Mononuclear cell (primary cell): ENCODE measurements around the gene MTMR10. TPM values are rescaled to one million over a fixed set of nuclear protein-coding genes. Genes with fewer than 3 reads are reported as not detected.

Experiments
- H3K27me3 ChIP-seq: 2 replicates; pipeline ENCODE4 v1.6.0; 2011; ENCODE audit warnings: low read length, control low read depth; ENCODE audit not compliant: insufficient read depth
- H3K4me1 ChIP-seq: 2 replicates; pipeline ENCODE4 v1.5.1; 2011; ENCODE audit warnings: mild to moderate bottlenecking, low read length, control low read depth; ENCODE audit not compliant: insufficient read depth
- H3K4me3 ChIP-seq: 2 replicates; pipeline ENCODE4 v1.5.1; 2011; ENCODE audit warnings: mild to moderate bottlenecking, low read length, moderate library complexity
- H3K9me3 ChIP-seq: 2 replicates; pipeline ENCODE4 v1.5.1; 2011; ENCODE audit warnings: low read depth, mild to moderate bottlenecking, control low read depth, low read length
- total RNA-seq: library from RNA; depleted of rRNA; stranded (reverse); fragments of >200 nt; gene quantifications from one replicate; pipeline ENCODE4 v1.2.3, GENCODE V29; 2012

The MTMR10 gene
- total RNA-seq, 1 donor, result 79.0 TPM

GRCh38 chr15:30990446-30991254 lies 778 bp downstream of the MTMR10 start:
- Histone ChIP-seq H3K4me1 (peaks cover 38% of the 10 kb centered on the region), H3K4me3 (peak overlapping the region; percentile 93), H3K9me3 (no peaks in the 10 kb centered on the region), H3K27me3 (no peaks in the 10 kb centered on the region)

GRCh38 chr15:30990036-30990435 lies 1.4 kb downstream of the MTMR10 start:
- peaks cover 44% of the 10 kb centered on the region for H3K4me1 ChIP-seq
- peak overlapping the region; percentile 93 for H3K4me3 ChIP-seq
- H3K27me3 ChIP-seq, result no peaks in the 10 kb centered on the region
- H3K9me3 ChIP-seq, result no peaks in the 10 kb centered on the region

- no peaks in the 10 kb centered on the region for H3K9me3 ChIP-seq
- no peaks in the 10 kb centered on the region for H3K27me3 ChIP-seq
- no peak overlapping the region for H3K4me3 ChIP-seq
- peaks cover 58% of the 10 kb centered on the region for H3K4me1 ChIP-seq
These were observed 6.3 kb downstream of the MTMR10 start for GRCh38 chr15:30985081-30985531.

GRCh38 chr15:30984542-30984941 lies 6.9 kb downstream of the MTMR10 start:
- no peak overlapping the region for H3K4me3 ChIP-seq
- H3K9me3 ChIP-seq, result no peaks in the 10 kb centered on the region
- H3K27me3 ChIP-seq, result no peaks in the 10 kb centered on the region
- peaks cover 58% of the 10 kb centered on the region for H3K4me1 ChIP-seq

GRCh38 chr15:30984118-30984517 lies 7.3 kb downstream of the MTMR10 start:
- Histone ChIP-seq H3K27me3 (no peaks in the 10 kb centered on the region), H3K4me1 (peaks cover 58% of the 10 kb centered on the region), H3K4me3 (no peak overlapping the region), H3K9me3 (no peaks in the 10 kb centered on the region)

GRCh38 chr15:30979457-30979856 lies 12.0 kb downstream of the MTMR10 start:
- no peak overlapping the region for H3K4me3 ChIP-seq
- H3K27me3 ChIP-seq, result no peaks in the 10 kb centered on the region
- H3K9me3 ChIP-seq, result no peaks in the 10 kb centered on the region
- peaks cover 36% of the 10 kb centered on the region for H3K4me1 ChIP-seq

- H3K9me3 ChIP-seq, result no peaks in the 10 kb centered on the region
- H3K4me3 ChIP-seq, result no peak overlapping the region
- peaks cover 35% of the 10 kb centered on the region for H3K4me1 ChIP-seq
- no peaks in the 10 kb centered on the region for H3K27me3 ChIP-seq
These were observed 13.1 kb downstream of the MTMR10 start for GRCh38 chr15:30978328-30978727.

GRCh38 chr15:30974112-30974511 lies 17.3 kb downstream of the MTMR10 start:
- Histone ChIP-seq H3K4me1 (peaks cover 18% of the 10 kb centered on the region), H3K4me3 (no peak overlapping the region), H3K27me3 (no peaks in the 10 kb centered on the region), H3K9me3 (no peaks in the 10 kb centered on the region)

- no peaks in the 10 kb centered on the region for H3K27me3 ChIP-seq
- H3K9me3 ChIP-seq, result no peaks in the 10 kb centered on the region
- no peak overlapping the region for H3K4me3 ChIP-seq
- H3K4me1 ChIP-seq, result peaks cover 12% of the 10 kb centered on the region
These were observed 18.0 kb downstream of the MTMR10 start for GRCh38 chr15:30973379-30973778.

- Histone ChIP-seq H3K4me3 (no peak overlapping the region), H3K27me3 (no peaks in the 10 kb centered on the region), H3K4me1 (peaks cover 5% of the 10 kb centered on the region), H3K9me3 (no peaks in the 10 kb centered on the region)
These were observed 21.7 kb downstream of the MTMR10 start for GRCh38 chr15:30969724-30970123.

GRCh38 chr15:30963681-30964080 lies 27.7 kb downstream of the MTMR10 start:
- H3K4me3 ChIP-seq, result no peak overlapping the region
- H3K9me3 ChIP-seq, result no peaks in the 10 kb centered on the region
- H3K4me1 ChIP-seq, result no peaks in the 10 kb centered on the region
- H3K27me3 ChIP-seq, result no peaks in the 10 kb centered on the region

- no peaks in the 10 kb centered on the region for H3K9me3 ChIP-seq
- no peaks in the 10 kb centered on the region for H3K27me3 ChIP-seq
- no peak overlapping the region for H3K4me3 ChIP-seq
- no peaks in the 10 kb centered on the region for H3K4me1 ChIP-seq
These were observed 28.8 kb downstream of the MTMR10 start for GRCh38 chr15:30962659-30963058.

GRCh38 chr15:30962079-30962478 lies 29.3 kb downstream of the MTMR10 start:
- Histone ChIP-seq H3K27me3 (no peaks in the 10 kb centered on the region), H3K4me1 (no peaks in the 10 kb centered on the region), H3K4me3 (no peak overlapping the region), H3K9me3 (no peaks in the 10 kb centered on the region)

GRCh38 chr15:30958219-30958618 lies 33.2 kb downstream of the MTMR10 start:
- H3K4me3 ChIP-seq, result no peak overlapping the region
- no peaks in the 10 kb centered on the region for H3K27me3 ChIP-seq
- H3K4me1 ChIP-seq, result peaks cover 5% of the 10 kb centered on the region
- no peaks in the 10 kb centered on the region for H3K9me3 ChIP-seq

GRCh38 chr15:30956216-30957124 lies 35.0 kb downstream of the MTMR10 start:
- Histone ChIP-seq H3K27me3 (no peaks in the 10 kb centered on the region), H3K9me3 (no peaks in the 10 kb centered on the region), H3K4me1 (peaks cover 5% of the 10 kb centered on the region), H3K4me3 (no peak overlapping the region)
